HEK293 (cell line): ENCODE measurements around the gene ALG5.

Source experiments
- CTCF ChIA-PET: fragments of 350-600 bp; formaldehyde crosslinking; extraction: SDS; loops from one replicate; lab custom pipeline; 2021; ENCODE audit warnings: antibody characterized with exemption; lab: Yijun Ruan, JAX
- POLR2A ChIA-PET: fragments of 300-600 bp; formaldehyde crosslinking; extraction: SDS; loops from one replicate; lab custom pipeline; 2020; ENCODE audit warnings: antibody characterized with exemption, inconsistent platforms; lab: Yijun Ruan, JAX
- H3K27ac ChIP-seq: fragments of 200-500 bp; sonication (Bioruptor generic); 2 replicates; pipeline ENCODE4 v1.5.1; 2014; ENCODE audit warnings: low read depth, low read length, control low read depth, inconsistent platforms; ENCODE audit errors: extremely low read depth
- H3K36me3 ChIP-seq, 2 experiments: fragments of 200-500 bp in 1 of 2; sonication (Bioruptor generic) in 1 of 2; 1 replicate in 1 of 2; 2 replicates in 1 of 2; pipeline ENCODE4 v1.5.1; 2014 to 2017; ENCODE audit warnings: inconsistent platforms in 2 of 2, low read length in 2 of 2; ENCODE audit not compliant: control insufficient read depth in 2 of 2, insufficient read depth in 1 of 2
- H3K4me1 ChIP-seq: fragments of 200-500 bp; sonication (Bioruptor generic); 2 replicates; pipeline ENCODE4 v1.5.1; 2014; ENCODE audit warnings: mild to moderate bottlenecking, low read length, inconsistent platforms; ENCODE audit not compliant: control insufficient read depth, insufficient read depth
- H3K4me3 ChIP-seq: 2 replicates; pipeline ENCODE4 v1.5.1; 2011; ENCODE audit warnings: low read depth, mild to moderate bottlenecking, control low read depth, low read length, moderate library complexity
- H3K9me3 ChIP-seq: fragments of 200-500 bp; sonication (Bioruptor generic); 2 replicates; pipeline ENCODE4 v1.5.1; 2014; ENCODE audit warnings: low read depth, low read length, inconsistent platforms; ENCODE audit not compliant: control insufficient read depth, insufficient read depth
- BCL11A ChIP-seq: fragments of 450-650 bp; formaldehyde crosslinking; IDR thresholded peaks from 2 replicates; pipeline ENCODE4 v1.5.1; 2016; ENCODE audit warnings: low read depth, missing biosample characterization, missing genetic modification characterization
- GFI1B ChIP-seq: fragments of 450-650 bp; formaldehyde crosslinking; IDR thresholded peaks from 2 replicates; pipeline ENCODE4 v1.5.1; 2016; ENCODE audit warnings: missing biosample characterization, missing genetic modification characterization
- ZBTB17 ChIP-seq: fragments of 450-650 bp; formaldehyde crosslinking; IDR thresholded peaks from 2 replicates; pipeline ENCODE4 v1.5.1; 2016; ENCODE audit warnings: missing biosample characterization, missing genetic modification characterization
- ZNF16 ChIP-seq: fragments of 450-650 bp; formaldehyde crosslinking; IDR thresholded peaks from 2 replicates; pipeline ENCODE4 v1.5.1; 2016; ENCODE audit warnings: low read depth, missing biosample characterization, missing genetic modification characterization
- ZNF354C ChIP-seq: fragments of 450-650 bp; formaldehyde crosslinking; IDR thresholded peaks from 2 replicates; pipeline ENCODE4 v1.5.1; 2016; ENCODE audit warnings: missing biosample characterization, missing genetic modification characterization, low read depth, borderline replicate concordance
- ZNF654 ChIP-seq: fragments of 450-650 bp; formaldehyde crosslinking; IDR thresholded peaks from 2 replicates; pipeline ENCODE4 v1.5.1; 2016; ENCODE audit warnings: low read depth, missing biosample characterization, missing genetic modification characterization
- ZNF664 ChIP-seq: fragments of 450-650 bp; formaldehyde crosslinking; IDR thresholded peaks from 2 replicates; pipeline ENCODE4 v1.5.1; 2016; ENCODE audit warnings: missing biosample characterization, missing genetic modification characterization
- ZNF677 ChIP-seq: fragments of 450-650 bp; IDR thresholded peaks from 2 replicates; pipeline ENCODE4 v1.5.0; 2018; ENCODE audit warnings: missing biosample characterization, mild to moderate bottlenecking, missing genetic modification characterization, moderate library complexity
- ZNF791 ChIP-seq: fragments of 450-650 bp; formaldehyde crosslinking; IDR thresholded peaks from 2 replicates; pipeline ENCODE4 v1.5.1; 2016; ENCODE audit warnings: missing biosample characterization, missing genetic modification characterization
- TF ChIP-seq, protein P1 (sequence below): fragments of 450-650 bp; formaldehyde crosslinking; IDR thresholded peaks from 2 replicates; pipeline ENCODE4 v1.5.1; 2016; ENCODE audit warnings: missing biosample characterization, missing genetic modification characterization
- TF ChIP-seq, protein P2 (sequence below): fragments of 450-650 bp; formaldehyde crosslinking; IDR thresholded peaks from 2 replicates; pipeline ENCODE4 v1.5.1; 2016; ENCODE audit warnings: missing biosample characterization, missing genetic modification characterization, low read depth

The ALG5 gene

DNA sequence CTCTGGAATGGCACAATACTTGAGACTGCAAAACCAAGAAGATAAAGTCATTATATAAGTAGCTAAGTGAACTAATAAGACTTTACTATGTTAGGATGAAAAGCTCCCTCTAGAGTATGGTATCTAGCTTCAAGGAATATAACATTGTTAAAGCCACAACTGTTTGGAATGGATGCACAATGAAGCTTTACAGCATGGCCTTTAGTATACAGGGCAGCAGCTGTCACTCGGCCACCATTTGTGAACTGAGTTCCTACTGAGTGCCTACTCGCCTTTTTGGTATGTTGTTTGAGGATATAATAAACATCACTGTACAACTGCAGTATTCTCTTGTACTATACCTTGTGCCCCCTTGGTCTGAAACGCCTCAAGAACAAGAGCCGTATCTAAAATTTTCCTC is 6.8 kb downstream of the ALG5 start:
- Histone ChIP-seq H3K9me3 (no peaks in the 10 kb centered on the region), H3K4me3 (no peak overlapping the region)
- TF ChIP-seq ZBTB17 (tag by site-specific recombination) (no peak), ZNF791 (tag by site-specific recombination) (no peak), ZNF16 (tag by site-specific recombination) (no peak)
- TF ChIP-seq, protein P1, sequence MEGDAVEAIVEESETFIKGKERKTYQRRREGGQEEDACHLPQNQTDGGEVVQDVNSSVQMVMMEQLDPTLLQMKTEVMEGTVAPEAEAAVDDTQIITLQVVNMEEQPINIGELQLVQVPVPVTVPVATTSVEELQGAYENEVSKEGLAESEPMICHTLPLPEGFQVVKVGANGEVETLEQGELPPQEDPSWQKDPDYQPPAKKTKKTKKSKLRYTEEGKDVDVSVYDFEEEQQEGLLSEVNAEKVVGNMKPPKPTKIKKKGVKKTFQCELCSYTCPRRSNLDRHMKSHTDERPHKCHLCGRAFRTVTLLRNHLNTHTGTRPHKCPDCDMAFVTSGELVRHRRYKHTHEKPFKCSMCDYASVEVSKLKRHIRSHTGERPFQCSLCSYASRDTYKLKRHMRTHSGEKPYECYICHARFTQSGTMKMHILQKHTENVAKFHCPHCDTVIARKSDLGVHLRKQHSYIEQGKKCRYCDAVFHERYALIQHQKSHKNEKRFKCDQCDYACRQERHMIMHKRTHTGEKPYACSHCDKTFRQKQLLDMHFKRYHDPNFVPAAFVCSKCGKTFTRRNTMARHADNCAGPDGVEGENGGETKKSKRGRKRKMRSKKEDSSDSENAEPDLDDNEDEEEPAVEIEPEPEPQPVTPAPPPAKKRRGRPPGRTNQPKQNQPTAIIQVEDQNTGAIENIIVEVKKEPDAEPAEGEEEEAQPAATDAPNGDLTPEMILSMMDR (tag by site-specific recombination) = no peak
- TF ChIP-seq, all 188 proteins: peak for 0
- ChIA-PET POLR2A (no interaction called here), CTCF (interaction anchor here (0.6 to 0.7 kb wide), 2 partner anchors 14 to 1359 kb away, joined by 3 read pairs; no protein-coding TSS in a partner anchor)
- no peaks in the 10 kb centered on the region for H3K4me1 ChIP-seq
- H3K36me3 ChIP-seq = peaks cover 22 to 84% of the 10 kb centered on the region in 2 experiments; a peak in 2 of 3 replicates
- no peak overlapping the region for H3K27ac ChIP-seq

GRCh38 chr13:36986462-36987240 is 12.5 kb downstream of the ALG5 start:
- Histone ChIP-seq H3K27ac (no peak overlapping the region), H3K36me3 (peaks cover 39 to 87% of the 10 kb centered on the region in 2 experiments), H3K4me1 (no peaks in the 10 kb centered on the region), H3K9me3 (no peaks in the 10 kb centered on the region), H3K4me3 (no peak overlapping the region)
- ChIA-PET POLR2A (no interaction called here), CTCF (no interaction called here)
- TF ChIP-seq ZNF677 (tag by site-specific recombination) (no peak), GFI1B (tag by site-specific recombination) (no peak), ZNF354C (tag by site-specific recombination) (no peak)

DNA sequence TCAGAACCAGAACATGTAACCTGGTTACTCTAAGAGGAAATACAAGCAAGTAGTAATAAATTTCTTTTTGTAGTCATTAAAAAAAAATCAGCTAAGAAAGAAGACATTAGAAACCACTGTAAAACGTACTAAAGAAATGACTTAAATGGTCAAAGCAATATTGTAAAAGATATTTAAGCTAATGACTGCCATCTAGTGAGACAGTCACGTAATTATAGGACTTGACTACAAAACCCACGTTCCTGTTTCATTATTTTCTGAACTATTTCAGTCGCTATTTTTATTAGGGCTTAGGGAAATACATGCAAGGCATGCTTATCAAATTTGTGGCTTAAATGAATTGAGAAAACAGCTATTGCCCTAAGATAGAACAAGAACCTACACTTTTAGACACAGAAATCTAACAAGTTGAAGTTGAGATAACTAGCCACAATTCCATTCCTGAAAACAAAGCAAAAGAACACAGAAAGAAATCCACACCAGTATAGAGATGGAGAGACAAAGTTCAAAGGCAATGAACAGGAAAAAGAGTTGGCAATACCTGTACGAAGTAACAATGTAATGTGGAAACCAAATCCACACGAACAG is 17.9 kb downstream of the ALG5 start:
- TF ChIP-seq, protein P2, sequence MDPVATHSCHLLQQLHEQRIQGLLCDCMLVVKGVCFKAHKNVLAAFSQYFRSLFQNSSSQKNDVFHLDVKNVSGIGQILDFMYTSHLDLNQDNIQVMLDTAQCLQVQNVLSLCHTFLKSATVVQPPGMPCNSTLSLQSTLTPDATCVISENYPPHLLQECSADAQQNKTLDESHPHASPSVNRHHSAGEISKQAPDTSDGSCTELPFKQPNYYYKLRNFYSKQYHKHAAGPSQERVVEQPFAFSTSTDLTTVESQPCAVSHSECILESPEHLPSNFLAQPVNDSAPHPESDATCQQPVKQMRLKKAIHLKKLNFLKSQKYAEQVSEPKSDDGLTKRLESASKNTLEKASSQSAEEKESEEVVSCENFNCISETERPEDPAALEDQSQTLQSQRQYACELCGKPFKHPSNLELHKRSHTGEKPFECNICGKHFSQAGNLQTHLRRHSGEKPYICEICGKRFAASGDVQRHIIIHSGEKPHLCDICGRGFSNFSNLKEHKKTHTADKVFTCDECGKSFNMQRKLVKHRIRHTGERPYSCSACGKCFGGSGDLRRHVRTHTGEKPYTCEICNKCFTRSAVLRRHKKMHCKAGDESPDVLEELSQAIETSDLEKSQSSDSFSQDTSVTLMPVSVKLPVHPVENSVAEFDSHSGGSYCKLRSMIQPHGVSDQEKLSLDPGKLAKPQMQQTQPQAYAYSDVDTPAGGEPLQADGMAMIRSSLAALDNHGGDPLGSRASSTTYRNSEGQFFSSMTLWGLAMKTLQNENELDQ (tag by site-specific recombination) = no peak
- TF ChIP-seq ZNF664 (tag by site-specific recombination) (peak; percentile 35), ZNF654 (tag by site-specific recombination) (peak; percentile 61), BCL11A (tag by site-specific recombination) (no peak)
- Histone ChIP-seq H3K4me3 (no peak overlapping the region), H3K9me3 (no peaks in the 10 kb centered on the region), H3K36me3 (peaks cover 48 to 51% of the 10 kb centered on the region in 2 experiments), H3K27ac (no peak overlapping the region), H3K4me1 (no peaks in the 10 kb centered on the region)
- ChIA-PET CTCF (interaction anchor here (0.7 to 4.5 kb wide), 13 partner anchors 8 to 529 kb away, joined by 3 to 66 read pairs (median 3); no protein-coding TSS in a partner anchor), POLR2A (no interaction called here)
